Right atrium auricular region (tissue), 2 donors: ENCODE results near the gene ZNF778. TPM values are rescaled to one million over a fixed set of nuclear protein-coding genes. Genes with fewer than 3 reads are reported as not detected.
A peak's percentile ranks its signal among the peaks of the same experiment; 100 is the strongest.
"Not testable (repeated sequence)": the region's sequence is repeated elsewhere in the genome, so short reads cannot be mapped to it uniquely, and the experiment has no call there.

Experiments
- DNase-seq: peaks from one replicate; pipeline ENCODE4 v3.0.0-alpha.2; 2019; ENCODE audit warnings: low spot score
- H3K27ac ChIP-seq, 2 donors: fragments of 200-600 bp; sonication (generic); 1 replicate in 1 of 2; 2 replicates in 1 of 2; pipeline ENCODE4 v1.5.1; 2016 to 2019
- H3K27me3 ChIP-seq, 2 donors: fragments of 200-600 bp; sonication (generic); one replicate each; pipeline versions ENCODE4 v1.5.1 to v1.6.0; 2017 to 2019
- H3K36me3 ChIP-seq: fragments of 200-600 bp; sonication (generic); one replicate; pipeline ENCODE4 v1.5.1; 2016
- H3K4me1 ChIP-seq, 2 donors: fragments of 200-600 bp; sonication (generic); one replicate each; pipeline versions ENCODE4 v1.5.1 to v1.6.0; 2017 to 2019
- H3K4me3 ChIP-seq, 2 donors: fragments of 200-600 bp; sonication (generic); 1 replicate in 1 of 2; 2 replicates in 1 of 2; pipeline ENCODE4 v1.5.1; 2017 to 2019; ENCODE audit warnings: mild to moderate bottlenecking in 1 of 2, moderate library complexity in 1 of 2
- H3K9me3 ChIP-seq, 2 donors: fragments of 200-600 bp; sonication (generic); one replicate each; pipeline ENCODE4 v1.5.1; 2019
- total RNA-seq, 2 donors: library from RNA; depleted of rRNA; stranded (reverse); fragments of >200 nt; gene quantifications; one replicate each; pipeline ENCODE4 v1.1.0, GENCODE V29; 2016
- TF ChIP-seq, protein P1 (sequence below), 2 donors: fragments of 200-600 bp; sonication (generic); IDR thresholded peaks; one replicate each; pipeline ENCODE4 v1.5.1; 2019; ENCODE audit warnings: antibody characterized with exemption in 2 of 2

Gene ZNF778
- total RNA-seq, 2 donors from 2014 or later: 5.7 to 8.0 TPM

DNA sequence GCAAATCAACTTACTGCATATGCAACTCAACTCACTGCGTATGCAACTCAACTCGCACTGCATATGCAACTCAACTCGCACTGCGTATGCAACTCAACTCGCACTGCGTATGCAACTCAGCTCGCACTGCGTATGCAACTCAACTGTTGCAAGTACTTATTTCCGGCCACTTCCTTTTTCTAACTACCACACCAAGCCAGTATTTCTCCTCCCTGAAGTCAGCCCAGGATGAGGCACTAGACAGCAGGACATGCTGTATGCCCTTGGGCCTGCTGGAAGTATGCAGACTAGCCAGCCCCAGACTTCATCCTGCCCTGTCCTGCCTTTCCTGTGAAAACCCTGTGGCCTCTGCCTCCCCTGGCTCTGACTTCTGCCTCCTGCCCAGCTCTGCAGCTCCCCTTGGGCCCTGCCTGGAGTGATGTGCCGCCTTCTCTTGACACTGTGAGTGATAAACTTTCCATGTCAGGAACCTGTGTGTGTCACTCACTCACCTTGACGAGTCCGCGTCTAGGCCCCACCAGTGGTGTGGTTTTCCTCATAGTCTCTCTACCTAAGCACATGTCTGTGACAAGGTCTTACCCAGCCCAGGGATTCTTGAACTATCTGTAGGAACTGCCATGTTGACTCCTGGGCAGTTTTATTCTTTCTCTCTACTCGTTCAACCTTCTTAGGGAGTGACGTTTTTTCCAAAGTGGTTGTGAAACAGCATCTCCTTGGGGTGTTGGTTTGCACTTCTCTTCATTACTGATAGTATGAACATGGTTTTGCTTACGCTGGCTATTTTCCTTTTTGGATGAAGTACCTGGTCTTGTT lies 16.4 kb downstream of the ZNF778 start:
- H3K27me3 ChIP-seq: no peaks in the 10 kb centered on the region
- H3K36me3 ChIP-seq: peaks cover 29% of the 10 kb centered on the region
- TF ChIP-seq, protein P1, sequence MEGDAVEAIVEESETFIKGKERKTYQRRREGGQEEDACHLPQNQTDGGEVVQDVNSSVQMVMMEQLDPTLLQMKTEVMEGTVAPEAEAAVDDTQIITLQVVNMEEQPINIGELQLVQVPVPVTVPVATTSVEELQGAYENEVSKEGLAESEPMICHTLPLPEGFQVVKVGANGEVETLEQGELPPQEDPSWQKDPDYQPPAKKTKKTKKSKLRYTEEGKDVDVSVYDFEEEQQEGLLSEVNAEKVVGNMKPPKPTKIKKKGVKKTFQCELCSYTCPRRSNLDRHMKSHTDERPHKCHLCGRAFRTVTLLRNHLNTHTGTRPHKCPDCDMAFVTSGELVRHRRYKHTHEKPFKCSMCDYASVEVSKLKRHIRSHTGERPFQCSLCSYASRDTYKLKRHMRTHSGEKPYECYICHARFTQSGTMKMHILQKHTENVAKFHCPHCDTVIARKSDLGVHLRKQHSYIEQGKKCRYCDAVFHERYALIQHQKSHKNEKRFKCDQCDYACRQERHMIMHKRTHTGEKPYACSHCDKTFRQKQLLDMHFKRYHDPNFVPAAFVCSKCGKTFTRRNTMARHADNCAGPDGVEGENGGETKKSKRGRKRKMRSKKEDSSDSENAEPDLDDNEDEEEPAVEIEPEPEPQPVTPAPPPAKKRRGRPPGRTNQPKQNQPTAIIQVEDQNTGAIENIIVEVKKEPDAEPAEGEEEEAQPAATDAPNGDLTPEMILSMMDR (IDR thresholded peaks at IDR 0.05): no peak
- no peaks in the 10 kb centered on the region for H3K9me3 ChIP-seq
- H3K27ac ChIP-seq: no peak overlapping the region
- no peaks in the 10 kb centered on the region for H3K4me1 ChIP-seq
- no peak overlapping the region for H3K4me3 ChIP-seq
- DNase-seq: no peak

DNA sequence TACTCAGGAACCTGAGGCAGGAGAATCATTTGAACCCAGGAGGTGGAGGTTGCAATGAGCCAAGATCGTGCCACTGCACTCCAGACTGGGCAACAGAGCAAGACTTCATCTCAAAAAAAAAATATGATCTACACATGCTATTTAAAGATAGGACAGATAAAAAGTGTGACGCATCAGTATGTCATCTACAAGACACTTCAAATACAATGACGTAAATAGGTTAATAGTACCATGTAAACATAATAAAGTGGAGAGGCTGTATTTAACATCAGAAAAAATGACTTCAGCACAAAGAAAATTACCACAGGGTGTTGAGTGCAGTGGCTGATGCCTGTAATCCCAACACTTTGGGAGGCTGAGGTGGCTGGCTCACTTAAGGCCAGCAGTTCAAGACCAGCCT lies 20.2 kb downstream of the ZNF778 start:
- Histone ChIP-seq H3K27me3 (no peaks in the 10 kb centered on the region), H3K36me3 (peaks cover 10% of the 10 kb centered on the region), H3K9me3 (no peaks in the 10 kb centered on the region), H3K4me3 (no peak overlapping the region), H3K4me1 (peaks cover 0 to 7% of the 10 kb centered on the region in 2 donors), H3K27ac (no peak overlapping the region)
- TF ChIP-seq, protein P1 (IDR thresholded peaks at IDR 0.05): no peak
- no peak for DNase-seq

DNA sequence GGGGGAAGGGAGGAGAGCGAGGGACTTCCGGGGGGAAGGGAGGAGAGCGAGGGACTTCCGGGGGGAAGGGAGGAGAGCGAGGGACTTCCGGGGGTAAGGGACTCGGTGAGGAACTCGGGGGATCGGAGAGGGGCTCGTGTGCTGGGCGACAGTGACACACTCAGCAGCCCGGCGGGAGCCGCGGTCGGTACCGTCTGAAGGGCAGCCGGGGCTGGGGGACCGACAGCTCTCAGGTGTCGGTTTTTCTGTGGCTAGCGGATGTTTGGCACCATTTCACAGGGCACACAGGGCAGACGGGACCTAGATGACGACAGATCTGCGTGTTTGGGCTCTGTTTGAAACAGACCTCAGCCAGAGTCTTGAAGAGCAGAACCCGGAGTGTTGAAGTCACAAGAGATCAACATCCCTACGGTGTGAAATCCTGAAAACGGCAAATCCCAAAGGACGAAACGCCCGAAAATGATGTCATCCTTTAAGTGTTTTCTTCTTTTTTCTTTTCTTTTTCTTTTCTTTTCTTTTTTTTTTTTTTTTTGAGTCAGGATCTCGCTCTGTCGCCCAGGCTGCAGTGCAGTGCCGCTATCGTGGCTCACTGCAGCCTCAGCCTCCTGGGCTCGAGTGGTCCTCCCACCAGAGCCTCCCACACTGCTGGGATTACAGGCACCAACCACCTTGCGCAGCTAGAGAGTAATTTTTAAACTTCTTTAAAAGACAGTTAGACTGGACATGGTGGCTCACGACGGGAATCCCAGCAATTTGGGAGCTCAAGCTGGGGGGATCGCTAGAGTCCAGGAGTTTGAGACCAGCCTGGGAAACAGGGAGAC lies 23.9 kb downstream of the ZNF778 start:
- H3K27ac ChIP-seq: peak overlapping the region; percentile 88 to 95
- H3K9me3 ChIP-seq: no peaks in the 10 kb centered on the region
- H3K27me3 ChIP-seq: no peaks in the 10 kb centered on the region
- peaks cover 0 to 7% of the 10 kb centered on the region in 2 donors for H3K4me1 ChIP-seq
- no peaks in the 10 kb centered on the region for H3K36me3 ChIP-seq
- TF ChIP-seq, protein P1 (IDR thresholded peaks at IDR 0.05): no peak
- DNase-seq: peak; percentile 82
- H3K4me3 ChIP-seq: peak overlapping the region; percentile 67 to 68

DNA sequence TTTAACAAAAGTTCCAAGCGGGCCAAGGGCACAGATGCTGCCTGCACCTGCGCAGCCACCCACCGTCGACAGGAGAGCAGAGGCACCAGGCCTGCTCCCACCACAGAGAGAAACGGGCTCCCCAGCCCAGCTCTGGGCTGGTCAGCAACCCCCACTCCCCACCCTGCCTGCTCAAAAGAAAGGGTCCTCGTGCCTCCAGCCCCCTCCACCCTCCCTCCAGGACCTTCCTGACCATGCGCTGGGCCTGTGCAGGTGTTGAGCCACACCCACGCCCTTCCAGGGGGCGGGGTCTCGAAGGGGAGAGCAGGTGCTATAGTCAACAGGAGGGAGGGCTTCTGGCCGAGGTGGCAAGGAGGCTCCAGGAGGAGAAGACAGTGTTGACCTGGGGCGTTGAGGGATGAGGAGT lies 25.3 kb downstream of the ZNF778 start:
- Histone ChIP-seq H3K9me3 (no peaks in the 10 kb centered on the region), H3K27me3 (no peaks in the 10 kb centered on the region), H3K4me1 (peaks cover 0 to 16% of the 10 kb centered on the region in 2 donors), H3K27ac (no peak overlapping the region), H3K4me3 (no peak overlapping the region), H3K36me3 (no peaks in the 10 kb centered on the region)
- no peak for DNase-seq
- TF ChIP-seq, protein P1 (IDR thresholded peaks at IDR 0.05): no peak

DNA sequence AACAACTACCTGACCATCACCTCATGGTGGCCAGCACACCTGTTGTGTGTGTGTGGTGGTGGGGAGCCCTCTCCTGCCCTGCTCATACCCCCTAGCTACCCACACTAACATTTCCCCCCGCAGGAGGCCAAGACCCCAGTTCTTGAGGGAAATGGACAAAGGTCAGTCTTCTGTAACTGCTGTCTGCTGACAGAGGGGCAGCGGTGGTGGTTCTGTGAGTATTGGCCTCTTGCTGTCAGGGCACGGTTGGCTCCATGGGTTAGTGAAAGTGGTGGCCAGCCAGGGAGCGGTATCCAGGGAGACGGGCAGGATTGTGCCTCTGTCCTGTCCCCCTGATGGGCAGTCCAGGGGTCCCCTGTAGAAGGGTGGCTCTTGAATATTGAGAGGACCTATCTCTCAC lies 26.2 kb downstream of the ZNF778 start:
- TF ChIP-seq, protein P1 (IDR thresholded peaks at IDR 0.05): no peak
- H3K27ac ChIP-seq: no peak overlapping the region
- no peaks in the 10 kb centered on the region for H3K27me3 ChIP-seq
- no peak for DNase-seq
- H3K9me3 ChIP-seq: no peaks in the 10 kb centered on the region
- H3K36me3 ChIP-seq: no peaks in the 10 kb centered on the region
- no peak overlapping the region for H3K4me3 ChIP-seq
- H3K4me1 ChIP-seq: peaks cover 0 to 16% of the 10 kb centered on the region in 2 donors

DNA sequence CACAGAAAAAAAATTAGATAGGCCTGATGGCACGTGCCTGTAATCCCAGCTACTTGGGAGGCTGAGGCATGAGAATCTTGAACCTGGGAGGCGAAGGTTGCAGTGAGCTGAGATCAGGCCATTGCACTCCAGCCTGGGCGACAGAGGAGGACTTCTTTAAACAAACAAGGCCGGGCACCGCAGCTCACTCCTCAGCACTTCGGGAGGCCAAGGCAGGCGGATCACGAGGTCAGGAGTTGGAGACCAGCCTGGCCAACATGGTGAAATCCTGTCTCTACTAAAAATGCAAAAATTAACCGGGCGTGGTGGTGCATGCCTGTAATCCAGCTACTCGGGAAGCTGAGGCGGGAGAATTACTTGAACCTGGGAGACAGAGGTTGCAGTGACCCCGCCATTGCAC lies 26.8 kb downstream of the ZNF778 start:
- not testable (repeated sequence) for DNase-seq, H3K4me3 ChIP-seq, H3K9me3 ChIP-seq, H3K27me3 ChIP-seq, H3K27ac ChIP-seq, H3K36me3 ChIP-seq
- peaks cover 0 to 16% of the 10 kb centered on the region in 2 donors for H3K4me1 ChIP-seq
